Endothelial cell of umbilical vein (primary cell): ENCODE measurements around the gene FANCC. TPM values are rescaled to one million over a fixed set of nuclear protein-coding genes. Genes with fewer than 3 reads are reported as not detected.

Experiments
- BruUV-seq: library from RNA; stranded (reverse); fragments of 400-500 nt; replicated peaks from 2 replicates; lab custom pipeline; 2021; lab: Mats Ljungman, UMichigan
- CTCF ChIA-PET: fragments of 300-600, 350-600 bp; sonication (Branson Sonifier 250); formaldehyde crosslinking; loops from one replicate; lab custom pipeline; 2021; ENCODE audit warnings: antibody characterized with exemption, inconsistent platforms; lab: Charles Lee
- POLR2A ChIA-PET: fragments of 300-600, 350-600 bp; sonication (Branson Sonifier 250); formaldehyde crosslinking; loops from one replicate; lab custom pipeline; 2021; ENCODE audit warnings: antibody characterized with exemption, inconsistent platforms; lab: Charles Lee
- DNase-seq: peaks from one replicate; pipeline ENCODE4 v3.0.0-alpha.2; 2011; ENCODE audit warnings: low read depth, low spot score
- FAIRE-seq: peaks from 2 replicates; lab custom pipeline; 2011; peaks lifted over from hg19 to GRCh38; lab: Jason Lieb, UNC
- H2AFZ ChIP-seq: 2 replicates; pipeline ENCODE4 v1.6.0; 2012; ENCODE audit warnings: low read depth, low read length, control low read depth, inconsistent platforms
- H3K27ac ChIP-seq: 2 replicates; pipeline ENCODE4 v1.5.1; 2011; ENCODE audit warnings: low read depth, mild to moderate bottlenecking, control low read depth, low read length, moderate library complexity; ENCODE audit not compliant: insufficient read depth
- H3K27me3 ChIP-seq, 2 experiments: 2 replicates each; pipeline versions ENCODE4 v1.6.0 to v1.6.1; 2011; ENCODE audit warnings: low read length in 2 of 2, mixed read lengths in 1 of 2; ENCODE audit not compliant: control insufficient read depth in 2 of 2, insufficient read depth in 2 of 2
- H3K36me3 ChIP-seq, 2 experiments: 2 replicates in 1 of 2; 3 replicates in 1 of 2; pipeline ENCODE4 v1.5.1; 2011; ENCODE audit warnings: low read length in 2 of 2, mild to moderate bottlenecking in 1 of 2, moderate library complexity in 1 of 2; ENCODE audit not compliant: control insufficient read depth in 2 of 2, insufficient read depth in 2 of 2; ENCODE audit errors: extremely low read depth in 1 of 2
- H3K4me1 ChIP-seq: 3 replicates; pipeline ENCODE4 v1.5.1; 2011; ENCODE audit warnings: mild to moderate bottlenecking, low read length; ENCODE audit not compliant: control insufficient read depth, insufficient read depth; ENCODE audit errors: extremely low read depth
- H3K4me2 ChIP-seq: 2 replicates; pipeline ENCODE4 v1.6.1; 2011; ENCODE audit warnings: low read length, control low read depth, mixed read lengths; ENCODE audit not compliant: insufficient read depth
- H3K4me3 ChIP-seq, 3 experiments: fragments of 200-600 bp in 1 of 3; sonication (generic), shearing (Covaris generic) in 1 of 3; replicated peaks in 1 of 3; 2 replicates each; pipeline ENCODE4 v1.5.1; 2011 to 2016; ENCODE audit warnings: control low read depth in 3 of 3, low read length in 3 of 3, mild to moderate bottlenecking in 2 of 3, inconsistent platforms in 1 of 3, low read depth in 1 of 3, moderate library complexity in 1 of 3; ENCODE audit not compliant: insufficient read depth in 1 of 3
- H3K79me2 ChIP-seq: 2 replicates; pipeline ENCODE4 v1.6.0; 2012; ENCODE audit warnings: low read length, inconsistent platforms; ENCODE audit not compliant: control insufficient read depth, insufficient read depth
- H3K9ac ChIP-seq: replicated peaks from 2 replicates; pipeline ENCODE3; 2011; ENCODE audit warnings: low read length, control low read depth; ENCODE audit not compliant: insufficient read depth; ENCODE audit errors: extremely low read depth
- H3K9me1 ChIP-seq: replicated peaks from 3 replicates; pipeline ENCODE4 v1.6.0; 2011; ENCODE audit warnings: mild to moderate bottlenecking, low read length; ENCODE audit not compliant: control insufficient read depth, insufficient read depth; ENCODE audit errors: extremely low read depth
- H3K9me3 ChIP-seq: replicated peaks from 2 replicates; pipeline ENCODE4 v1.5.1; 2012; ENCODE audit warnings: low read length, inconsistent platforms; ENCODE audit not compliant: control insufficient read depth, insufficient read depth
- H4K20me1 ChIP-seq: replicated peaks from 2 replicates; pipeline ENCODE3; 2011; ENCODE audit warnings: mild to moderate bottlenecking, low read length; ENCODE audit not compliant: control insufficient read depth, insufficient read depth; ENCODE audit errors: extremely low read depth
- EZH2 ChIP-seq: IDR thresholded peaks from 2 replicates; pipeline ENCODE4 v1.6.1; 2012; ENCODE audit warnings: borderline replicate concordance, low read depth, mild to moderate bottlenecking, moderate library complexity, low read length, inconsistent platforms; ENCODE audit not compliant: severe bottlenecking
- FOS ChIP-seq: IDR thresholded peaks from 2 replicates; pipeline ENCODE4 v1.6.1; 2011; ENCODE audit warnings: mild to moderate bottlenecking, low read length, moderate library complexity, borderline replicate concordance; ENCODE audit not compliant: insufficient read depth
- GATA2 ChIP-seq: IDR thresholded peaks from 2 replicates; pipeline ENCODE4 v1.7.0; 2011; ENCODE audit warnings: low read depth, mild to moderate bottlenecking, moderate library complexity, mixed read lengths, low read length; ENCODE audit not compliant: insufficient read length, insufficient read depth
- dilution Hi-C: fragments of 300-500 bp; cut with MboI; formaldehyde crosslinking; loops from one replicate; pipeline ENCODE4 v1.15.0; 2019; ENCODE audit warnings: low sequenced_read_pairs; ENCODE audit not compliant: extremely low pct_ligation_motif_present
- intact Hi-C: fragments of 100-400 bp; cut with micrococcal nuclease; formaldehyde crosslinking; loops from one replicate; pipeline ENCODE4 v1.10.0; 2022
- polyA plus RNA-seq, 4 experiments: library from polyadenylated mRNA; depleted of rRNA in 3 of 4; stranded (reverse) in 3 of 4; unstranded in 1 of 4; fragments of >200 nt; gene quantifications; 2 replicates each; pipeline versions ENCODE4 v1.2.1 to v1.2.3, GENCODE V29; 2011 to 2012; ENCODE audit warnings: missing spikeins in 1 of 4
- total RNA-seq: library from RNA; stranded (reverse); gene quantifications from 2 replicates; pipeline ENCODE4 v1.2.3, GENCODE V29; 2021

FANCC gene
- total and polyA plus RNA-seq, 2 donors (not counting 3 experiments of a cell fraction or from before 2014, with no cell fraction given): 5.7 to 13.1 TPM

GRCh38 chr9:95096381-95096780 lies 221.1 kb downstream of the FANCC start:
- H3K9me1 ChIP-seq: no peaks in the 10 kb centered on the region
- H3K27me3 ChIP-seq: no peaks in the 10 kb centered on the region
- no peak overlapping the region for H3K27ac ChIP-seq
- dilution Hi-C loops: no loop called here
- no peak for DNase-seq
- no peak for TF ChIP-seq FOS
- no peaks in the 10 kb centered on the region for H3K9me3 ChIP-seq
- intact Hi-C loops: no loop called here
- peaks cover 2 to 3% of the 10 kb centered on the region in 2 experiments for H3K36me3 ChIP-seq
- H3K79me2 ChIP-seq: no peaks in the 10 kb centered on the region
- H2AFZ ChIP-seq: no peak overlapping the region
- no TSS peak for BruUV-seq
- ChIA-PET POLR2A (no interaction called here), CTCF (interaction anchor here (2.6 kb wide), 1 partner anchor 35 kb away, joined by 8 read pairs; no protein-coding TSS in a partner anchor)
- no peak overlapping the region for H3K4me3 ChIP-seq
- no peaks in the 10 kb centered on the region for H4K20me1 ChIP-seq
- no peak overlapping the region for H3K4me2 ChIP-seq
- H3K9ac ChIP-seq: no peak overlapping the region
- peaks cover 6% of the 10 kb centered on the region for H3K4me1 ChIP-seq
- FAIRE-seq: no peak

GRCh38 chr9:95095641-95096355 lies 221.7 kb downstream of the FANCC start:
- CTCF ChIA-PET: interaction anchor here (0.8 to 2.9 kb wide), 5 partner anchors 32 to 427 kb away, joined by 3 to 13 read pairs (median 5); no protein-coding TSS in a partner anchor
- TF ChIP-seq GATA2: no peak
- TF ChIP-seq EZH2: no peak
- DNase-seq: no peak
- Histone ChIP-seq H3K9ac (no peak overlapping the region), H3K36me3 (peaks cover 2 to 3% of the 10 kb centered on the region in 2 experiments), H3K27me3 (no peaks in the 10 kb centered on the region), H3K4me1 (peaks cover 6% of the 10 kb centered on the region), H3K4me2 (no peak overlapping the region), H3K79me2 (no peaks in the 10 kb centered on the region), H4K20me1 (no peaks in the 10 kb centered on the region), H2AFZ (no peak overlapping the region), H3K4me3 (no peak overlapping the region), H3K9me3 (no peaks in the 10 kb centered on the region), H3K27ac (no peak overlapping the region), H3K9me1 (no peaks in the 10 kb centered on the region)
- FAIRE-seq: no peak
- dilution Hi-C loops (no loop called here), intact Hi-C loops (loop anchor here (1.0 kb wide), 1 partner anchor 30 kb away; no protein-coding TSS in a partner anchor)
- BruUV-seq: no TSS peak
- POLR2A ChIA-PET: no interaction called here
